ENCODE data around the gene APLN. TPM values are rescaled to one million over a fixed set of nuclear protein-coding genes. Genes with fewer than 3 reads are reported as not detected.

Gene APLN
- polyA plus RNA-seq, 1 donor from 2014 or later = 0.38 TPM

DNA sequence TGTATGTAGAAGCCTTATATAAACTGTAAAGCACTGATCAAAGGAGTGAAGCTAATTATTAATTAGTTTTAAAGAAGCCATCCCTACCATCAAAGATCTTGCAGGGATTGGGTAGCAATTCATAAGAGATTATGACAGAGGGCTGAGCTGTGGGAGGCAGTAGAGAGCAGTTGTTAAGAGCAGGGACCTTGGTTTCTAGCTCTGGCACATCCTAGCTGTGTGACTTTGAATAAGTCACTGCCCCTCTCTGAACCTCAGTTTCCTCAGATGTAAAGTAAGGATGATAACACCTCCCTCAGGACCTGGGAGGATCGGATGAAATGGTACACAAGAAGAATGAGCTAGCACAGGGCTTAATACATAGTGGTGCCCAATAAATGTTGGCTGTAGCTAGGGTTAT, 45.4 kb downstream of the APLN start:
- no peak overlapping the region for H3K27ac ChIP-seq (ENCODE audit: low read length)
- no peak overlapping the region for H3K9ac ChIP-seq (ENCODE audit: low read length)
- no peak overlapping the region for H3K4me2 ChIP-seq (ENCODE audit: low read length)
- H3K9me3 ChIP-seq (ENCODE audit: low read length) = no peaks in the 10 kb centered on the region
- H3K79me2 ChIP-seq (replicated peaks; ENCODE audit: insufficient read depth, low read length) = no peaks in the 10 kb centered on the region
- no peak overlapping the region for H2AFZ ChIP-seq (ENCODE audit: low read depth, low read length)
- no peak overlapping the region for H3K4me3 ChIP-seq (ENCODE audit: low read length)
- no peaks in the 10 kb centered on the region for H3F3A ChIP-seq (ENCODE audit: insufficient read depth, low read length, poor library complexity, severe bottlenecking)
- TF ChIP-seq POLR2AphosphoS5 (IDR thresholded peaks at IDR 0.05) = no peak
- TF ChIP-seq RAD21 (conservative IDR thresholded peaks at IDR 0.05) = no peak
- no peak for TF ChIP-seq MXI1 (conservative IDR thresholded peaks at IDR 0.05; ENCODE audit: poor library complexity, severe bottlenecking)
- TF ChIP-seq, protein P1, sequence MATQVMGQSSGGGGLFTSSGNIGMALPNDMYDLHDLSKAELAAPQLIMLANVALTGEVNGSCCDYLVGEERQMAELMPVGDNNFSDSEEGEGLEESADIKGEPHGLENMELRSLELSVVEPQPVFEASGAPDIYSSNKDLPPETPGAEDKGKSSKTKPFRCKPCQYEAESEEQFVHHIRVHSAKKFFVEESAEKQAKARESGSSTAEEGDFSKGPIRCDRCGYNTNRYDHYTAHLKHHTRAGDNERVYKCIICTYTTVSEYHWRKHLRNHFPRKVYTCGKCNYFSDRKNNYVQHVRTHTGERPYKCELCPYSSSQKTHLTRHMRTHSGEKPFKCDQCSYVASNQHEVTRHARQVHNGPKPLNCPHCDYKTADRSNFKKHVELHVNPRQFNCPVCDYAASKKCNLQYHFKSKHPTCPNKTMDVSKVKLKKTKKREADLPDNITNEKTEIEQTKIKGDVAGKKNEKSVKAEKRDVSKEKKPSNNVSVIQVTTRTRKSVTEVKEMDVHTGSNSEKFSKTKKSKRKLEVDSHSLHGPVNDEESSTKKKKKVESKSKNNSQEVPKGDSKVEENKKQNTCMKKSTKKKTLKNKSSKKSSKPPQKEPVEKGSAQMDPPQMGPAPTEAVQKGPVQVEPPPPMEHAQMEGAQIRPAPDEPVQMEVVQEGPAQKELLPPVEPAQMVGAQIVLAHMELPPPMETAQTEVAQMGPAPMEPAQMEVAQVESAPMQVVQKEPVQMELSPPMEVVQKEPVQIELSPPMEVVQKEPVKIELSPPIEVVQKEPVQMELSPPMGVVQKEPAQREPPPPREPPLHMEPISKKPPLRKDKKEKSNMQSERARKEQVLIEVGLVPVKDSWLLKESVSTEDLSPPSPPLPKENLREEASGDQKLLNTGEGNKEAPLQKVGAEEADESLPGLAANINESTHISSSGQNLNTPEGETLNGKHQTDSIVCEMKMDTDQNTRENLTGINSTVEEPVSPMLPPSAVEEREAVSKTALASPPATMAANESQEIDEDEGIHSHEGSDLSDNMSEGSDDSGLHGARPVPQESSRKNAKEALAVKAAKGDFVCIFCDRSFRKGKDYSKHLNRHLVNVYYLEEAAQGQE (IDR thresholded peaks at IDR 0.05; ENCODE audit: borderline replicate concordance) = no peak
- no peak for TF ChIP-seq SMC3 (conservative IDR thresholded peaks at IDR 0.05; ENCODE audit: poor library complexity)
- TF ChIP-seq EZH2 (IDR thresholded peaks at IDR 0.05; ENCODE audit: borderline replicate concordance, insufficient read depth, low read length, poor library complexity, severe bottlenecking) = no peak
- TF ChIP-seq EP300 (conservative IDR thresholded peaks at IDR 0.05; ENCODE audit: poor library complexity, severe bottlenecking) = no peak
- TF ChIP-seq TAF1 (IDR thresholded peaks at IDR 0.05; ENCODE audit: low read depth) = no peak
- no peak for TF ChIP-seq CTCF (IDR thresholded peaks at IDR 0.05; ENCODE audit: poor library complexity, severe bottlenecking)
- H3K27me3 ChIP-seq (ENCODE audit: insufficient read depth, low read depth, low read length) = no peaks in the 10 kb centered on the region
- no peaks in the 10 kb centered on the region for H3K36me3 ChIP-seq (ENCODE audit: insufficient read depth, low read length)
- H3K9me2 ChIP-seq (ENCODE audit: insufficient read depth, low read length) = no peaks in the 10 kb centered on the region
- no peaks in the 10 kb centered on the region for H4K20me1 ChIP-seq (ENCODE audit: insufficient read depth)

GRCh38 chrX:129608496-129608895, 46.3 kb downstream of the APLN start:
- H3K9me2 ChIP-seq (ENCODE audit: insufficient read depth, low read length) = no peaks in the 10 kb centered on the region
- H3K9ac ChIP-seq (ENCODE audit: low read length) = no peak overlapping the region
- no peak for TF ChIP-seq TAF1 (IDR thresholded peaks at IDR 0.05; ENCODE audit: low read depth)
- TF ChIP-seq EP300 (conservative IDR thresholded peaks at IDR 0.05; ENCODE audit: poor library complexity, severe bottlenecking) = no peak
- TF ChIP-seq RAD21 (conservative IDR thresholded peaks at IDR 0.05) = no peak
- TF ChIP-seq MXI1 (conservative IDR thresholded peaks at IDR 0.05; ENCODE audit: poor library complexity, severe bottlenecking) = no peak
- no peak for TF ChIP-seq SMC3 (conservative IDR thresholded peaks at IDR 0.05; ENCODE audit: poor library complexity)
- TF ChIP-seq, protein P1 (IDR thresholded peaks at IDR 0.05; ENCODE audit: borderline replicate concordance) = no peak
- no peak for TF ChIP-seq EZH2 (IDR thresholded peaks at IDR 0.05; ENCODE audit: borderline replicate concordance, insufficient read depth, low read length, poor library complexity, severe bottlenecking)
- no peak for TF ChIP-seq CTCF (IDR thresholded peaks at IDR 0.05; ENCODE audit: poor library complexity, severe bottlenecking)
- TF ChIP-seq POLR2AphosphoS5 (IDR thresholded peaks at IDR 0.05) = no peak
- no peaks in the 10 kb centered on the region for H3F3A ChIP-seq (ENCODE audit: insufficient read depth, low read length, poor library complexity, severe bottlenecking)
- H3K36me3 ChIP-seq (ENCODE audit: insufficient read depth, low read length) = no peaks in the 10 kb centered on the region
- no peak overlapping the region for H3K4me2 ChIP-seq (ENCODE audit: low read length)
- H3K27me3 ChIP-seq (ENCODE audit: insufficient read depth, low read depth, low read length) = no peaks in the 10 kb centered on the region
- H2AFZ ChIP-seq (ENCODE audit: low read depth, low read length) = no peak overlapping the region
- no peak overlapping the region for H3K27ac ChIP-seq (ENCODE audit: low read length)
- no peaks in the 10 kb centered on the region for H3K9me3 ChIP-seq (ENCODE audit: low read length)
- H3K4me3 ChIP-seq (ENCODE audit: low read length) = no peak overlapping the region
- H3K79me2 ChIP-seq (replicated peaks; ENCODE audit: insufficient read depth, low read length) = no peaks in the 10 kb centered on the region
- H4K20me1 ChIP-seq (ENCODE audit: insufficient read depth) = no peaks in the 10 kb centered on the region

All from neural cell (in vitro differentiated cells).